NB4 (cell line): Measurements from ENCODE around the gene AIFM3.

Experiments
- CTCF ChIP-seq: IDR thresholded peaks from one replicate; pipeline ENCODE4 v1.5.1; 2012; ENCODE audit warnings: low read depth, low read length
- POLR2A ChIP-seq: IDR thresholded peaks from 2 replicates; pipeline ENCODE4 v1.6.1; 2011; ENCODE audit warnings: mild to moderate bottlenecking; ENCODE audit not compliant: insufficient read length; ENCODE audit errors: extremely low read depth
- TF ChIP-seq, protein P1 (sequence below): IDR thresholded peaks from 2 replicates; pipeline ENCODE4 v1.6.1; 2011; ENCODE audit warnings: low read depth, low read length

DNA sequence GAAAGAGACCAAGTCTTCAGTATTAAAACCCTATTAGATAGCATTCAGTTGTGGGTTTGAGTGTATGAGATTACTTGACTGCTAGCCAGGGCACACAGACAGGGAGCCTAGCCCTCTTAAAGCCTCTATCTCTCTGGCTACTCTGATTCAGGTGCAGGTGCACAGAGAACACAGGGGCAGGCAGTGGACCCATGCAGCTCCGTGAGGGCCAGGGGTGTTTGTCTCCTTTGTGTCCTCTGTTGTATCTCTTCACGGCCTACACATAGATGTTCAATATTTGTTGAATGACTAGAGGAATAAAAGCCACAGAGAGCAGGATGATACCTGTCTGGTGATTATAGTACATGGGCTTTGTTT, 21.5 kb upstream of the AIFM3 start:
- no peak for TF ChIP-seq CTCF
- TF ChIP-seq, protein P1, sequence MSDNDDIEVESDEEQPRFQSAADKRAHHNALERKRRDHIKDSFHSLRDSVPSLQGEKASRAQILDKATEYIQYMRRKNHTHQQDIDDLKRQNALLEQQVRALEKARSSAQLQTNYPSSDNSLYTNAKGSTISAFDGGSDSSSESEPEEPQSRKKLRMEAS: no peak
- TF ChIP-seq POLR2A: no peak
